SK-N-SH treated with all-trans-retinoic acid at 6 μM for 48 hours (cell line): ENCODE data around the gene FOXP4.

Experiments
- ATAC-seq: fragments of 200-7000 bp; cut with Tn5 transposase; 3 replicates; pipeline ENCODE4 v1.9.1; 2020; ENCODE audit warnings: mild to moderate bottlenecking, moderate library complexity
- ARNTL ChIP-seq: fragments of 450-650 bp; formaldehyde crosslinking; IDR thresholded peaks from 2 replicates; pipeline ENCODE4 v1.5.0; 2020; ENCODE audit warnings: low read depth, mild to moderate bottlenecking, moderate library complexity, borderline replicate concordance
- BACH2 ChIP-seq: fragments of 250-450 bp; sonication (Bioruptor Pico); IDR thresholded peaks from 2 replicates; pipeline ENCODE4 v1.9.0; 2021; ENCODE audit warnings: mild to moderate bottlenecking, borderline replicate concordance
- CSDC2 ChIP-seq: fragments of 250-450 bp; sonication (Bioruptor Pico); IDR thresholded peaks from 2 replicates; pipeline ENCODE4 v1.5.0; 2020; ENCODE audit warnings: mild to moderate bottlenecking, moderate library complexity
- ESRRG ChIP-seq: fragments of 250-450 bp; sonication (Bioruptor Pico); IDR thresholded peaks from 2 replicates; pipeline ENCODE4 v1.6.1; 2021; ENCODE audit warnings: mild to moderate bottlenecking
- GLIS3 ChIP-seq: fragments of 250-450 bp; sonication (Bioruptor Pico); IDR thresholded peaks from 2 replicates; pipeline ENCODE4 v1.5.0; 2020; ENCODE audit warnings: mild to moderate bottlenecking, moderate library complexity
- ISL1 ChIP-seq: fragments of 250-450 bp; sonication (Bioruptor Pico); IDR thresholded peaks from 2 replicates; pipeline ENCODE4 v2.1.2; 2022; ENCODE audit warnings: mild to moderate bottlenecking, moderate library complexity
- OSR1 ChIP-seq: fragments of 250-450 bp; sonication (Bioruptor Pico); IDR thresholded peaks from 2 replicates; pipeline ENCODE4 v1.8.0; 2022; ENCODE audit warnings: moderate library complexity, mild to moderate bottlenecking, inconsistent platforms
- PPARA ChIP-seq: fragments of 250-450 bp; sonication (Bioruptor Pico); IDR thresholded peaks from 2 replicates; pipeline ENCODE4 v1.5.0; 2020; ENCODE audit warnings: mild to moderate bottlenecking, borderline replicate concordance
- RARB ChIP-seq: fragments of 250-450 bp; sonication (Bioruptor Pico); IDR thresholded peaks from 2 replicates; pipeline ENCODE4 v1.8.0; 2021; ENCODE audit warnings: mild to moderate bottlenecking, moderate library complexity
- TCF4 ChIP-seq: fragments of 250-450 bp; sonication (Bioruptor Pico); IDR thresholded peaks from 2 replicates; pipeline ENCODE4 v1.8.0; 2021; ENCODE audit warnings: mild to moderate bottlenecking, moderate library complexity, borderline replicate concordance
- TOX ChIP-seq: fragments of 250-450 bp; sonication (Bioruptor Pico); IDR thresholded peaks from 2 replicates; pipeline ENCODE4 v1.8.0; 2021; ENCODE audit warnings: mild to moderate bottlenecking, moderate library complexity, borderline replicate concordance
- ZC3H10 ChIP-seq: fragments of 250-450 bp; sonication (Bioruptor Pico); IDR thresholded peaks from 2 replicates; pipeline ENCODE4 v1.5.1; 2021; ENCODE audit warnings: mild to moderate bottlenecking, moderate library complexity
- ZFP3 ChIP-seq: fragments of 250-450 bp; sonication (Bioruptor Pico); IDR thresholded peaks from 2 replicates; pipeline ENCODE4 v1.5.0; 2020; ENCODE audit warnings: mild to moderate bottlenecking, moderate library complexity
- ZFP30 ChIP-seq: fragments of 450-650 bp; formaldehyde crosslinking; IDR thresholded peaks from 2 replicates; pipeline ENCODE4 v1.5.0; 2022; ENCODE audit warnings: mild to moderate bottlenecking, moderate library complexity
- ZNF565 ChIP-seq: fragments of 450-650 bp; formaldehyde crosslinking; conservative IDR thresholded peaks from 2 replicates; pipeline ENCODE4 v1.5.0; 2020; ENCODE audit warnings: low read depth, mild to moderate bottlenecking, moderate library complexity
- ZNF70 ChIP-seq: fragments of 450-650 bp; formaldehyde crosslinking; IDR thresholded peaks from 2 replicates; pipeline ENCODE4 v1.5.0; 2020; ENCODE audit warnings: mild to moderate bottlenecking, moderate library complexity
- ZNF8 ChIP-seq: fragments of 450-650 bp; formaldehyde crosslinking; IDR thresholded peaks from 2 replicates; pipeline ENCODE4 v1.5.0; 2020; ENCODE audit warnings: mild to moderate bottlenecking, moderate library complexity
- TF ChIP-seq, protein P1 (sequence below): fragments of 250-450 bp; sonication (Bioruptor Pico); IDR thresholded peaks from 2 replicates; pipeline ENCODE4 v1.5.1; 2020; ENCODE audit warnings: low read depth, mild to moderate bottlenecking, moderate library complexity
- TF ChIP-seq, protein P2 (sequence below): fragments of 250-450 bp; sonication (Bioruptor Pico); IDR thresholded peaks from 2 replicates; pipeline ENCODE4 v1.8.0; 2021; ENCODE audit warnings: low read depth, mild to moderate bottlenecking, moderate library complexity, borderline replicate concordance
- TF ChIP-seq, protein P3 (sequence below): fragments of 250-450 bp; sonication (Bioruptor Pico); IDR thresholded peaks from 2 replicates; pipeline ENCODE4 v1.8.0; 2020; ENCODE audit warnings: mild to moderate bottlenecking, moderate library complexity, borderline replicate concordance
- TF ChIP-seq, protein P4 (sequence below): fragments of 250-450 bp; sonication (Bioruptor Pico); IDR thresholded peaks from 2 replicates; pipeline ENCODE4 v1.5.1; 2021; ENCODE audit warnings: mild to moderate bottlenecking, moderate library complexity

The FOXP4 gene

DNA sequence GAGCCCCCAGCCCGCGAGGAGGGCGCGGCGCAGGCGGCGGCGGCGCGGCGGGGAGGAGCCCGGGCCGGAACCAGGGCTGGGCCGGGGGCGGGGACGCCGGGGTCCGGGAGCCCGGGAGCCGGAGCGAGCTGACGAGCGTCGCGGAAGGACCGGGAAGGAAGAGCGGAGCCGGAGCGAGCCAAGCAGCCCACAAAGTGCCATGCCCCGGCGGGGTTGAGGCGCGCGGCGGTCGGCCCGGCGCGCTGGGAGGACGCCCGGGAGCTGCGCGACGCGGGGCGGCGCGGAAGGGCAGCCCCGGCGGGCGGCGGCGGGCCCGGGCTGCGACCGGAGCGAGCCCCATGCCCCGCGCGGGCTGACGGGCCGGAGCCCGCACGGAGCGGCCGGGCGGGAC lies 289 bp downstream of the FOXP4 start (continued):
- TF ChIP-seq ESRRG (CRISPR knock-in tag) = no peak
- TF ChIP-seq, protein P1, sequence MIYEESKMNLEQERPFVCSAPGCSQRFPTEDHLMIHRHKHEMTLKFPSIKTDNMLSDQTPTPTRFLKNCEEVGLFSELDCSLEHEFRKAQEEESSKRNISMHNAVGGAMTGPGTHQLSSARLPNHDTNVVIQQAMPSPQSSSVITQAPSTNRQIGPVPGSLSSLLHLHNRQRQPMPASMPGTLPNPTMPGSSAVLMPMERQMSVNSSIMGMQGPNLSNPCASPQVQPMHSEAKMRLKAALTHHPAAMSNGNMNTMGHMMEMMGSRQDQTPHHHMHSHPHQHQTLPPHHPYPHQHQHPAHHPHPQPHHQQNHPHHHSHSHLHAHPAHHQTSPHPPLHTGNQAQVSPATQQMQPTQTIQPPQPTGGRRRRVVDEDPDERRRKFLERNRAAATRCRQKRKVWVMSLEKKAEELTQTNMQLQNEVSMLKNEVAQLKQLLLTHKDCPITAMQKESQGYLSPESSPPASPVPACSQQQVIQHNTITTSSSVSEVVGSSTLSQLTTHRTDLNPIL (CRISPR knock-in tag) = no peak

DNA sequence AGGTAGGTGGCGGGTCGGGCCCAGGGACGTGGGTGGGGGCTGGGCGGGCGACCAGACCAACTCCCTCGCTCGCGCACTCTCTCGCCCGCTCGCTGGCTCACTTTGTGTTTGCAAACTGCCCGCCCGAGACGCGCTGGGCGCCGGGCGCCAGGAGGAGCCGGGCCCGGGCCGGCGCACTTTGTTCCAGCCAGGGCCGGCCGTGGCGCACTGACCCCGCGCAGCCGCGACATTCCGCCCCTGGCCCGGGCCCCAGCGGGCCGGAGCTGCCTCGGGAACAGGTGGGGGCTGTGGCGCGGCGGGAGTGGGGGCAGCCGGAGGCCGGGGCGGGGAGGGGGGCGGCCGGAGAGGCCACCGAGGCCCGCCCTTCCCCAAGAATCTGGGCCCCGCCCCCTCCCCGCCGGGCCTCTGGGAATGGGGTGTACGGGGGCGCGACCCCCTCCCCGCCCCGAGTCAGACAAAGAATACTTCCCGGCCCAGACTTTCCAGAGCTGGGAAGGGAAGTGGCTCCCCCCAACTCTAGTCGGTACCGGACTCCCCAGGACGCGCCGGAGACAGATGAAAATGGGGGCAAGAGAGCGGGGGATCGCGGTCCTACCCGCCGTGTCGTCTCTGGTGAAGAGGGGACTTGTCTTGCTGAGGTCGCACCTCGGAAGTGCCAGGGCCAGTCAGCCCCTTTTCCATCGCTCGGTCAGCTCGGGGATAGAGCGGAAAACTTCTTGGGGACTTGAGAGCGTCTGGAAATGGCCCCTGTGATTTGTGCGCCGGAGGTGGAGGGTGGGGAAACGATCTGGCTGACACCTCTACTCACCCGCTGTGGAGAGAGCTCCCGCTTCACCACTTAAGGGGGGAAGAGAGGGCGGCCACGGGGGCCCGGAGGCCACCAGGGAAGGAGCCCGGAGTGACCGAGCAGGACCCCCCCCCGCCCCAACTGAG lies 951 bp downstream of the FOXP4 start:
- no peak for TF ChIP-seq BACH2 (CRISPR knock-in tag)
- no peak for TF ChIP-seq OSR1 (CRISPR knock-in tag)
- TF ChIP-seq ARNTL (CRISPR knock-in tag) = no peak
- no peak for TF ChIP-seq ZNF70
- no peak for TF ChIP-seq GLIS3 (CRISPR knock-in tag)
- TF ChIP-seq ZNF8 = no peak
- no peak for TF ChIP-seq ZFP3 (CRISPR knock-in tag)
- no peak for TF ChIP-seq PPARA (CRISPR knock-in tag)
- TF ChIP-seq ZNF565 (CRISPR knock-in tag) = no peak
- TF ChIP-seq, protein P2, sequence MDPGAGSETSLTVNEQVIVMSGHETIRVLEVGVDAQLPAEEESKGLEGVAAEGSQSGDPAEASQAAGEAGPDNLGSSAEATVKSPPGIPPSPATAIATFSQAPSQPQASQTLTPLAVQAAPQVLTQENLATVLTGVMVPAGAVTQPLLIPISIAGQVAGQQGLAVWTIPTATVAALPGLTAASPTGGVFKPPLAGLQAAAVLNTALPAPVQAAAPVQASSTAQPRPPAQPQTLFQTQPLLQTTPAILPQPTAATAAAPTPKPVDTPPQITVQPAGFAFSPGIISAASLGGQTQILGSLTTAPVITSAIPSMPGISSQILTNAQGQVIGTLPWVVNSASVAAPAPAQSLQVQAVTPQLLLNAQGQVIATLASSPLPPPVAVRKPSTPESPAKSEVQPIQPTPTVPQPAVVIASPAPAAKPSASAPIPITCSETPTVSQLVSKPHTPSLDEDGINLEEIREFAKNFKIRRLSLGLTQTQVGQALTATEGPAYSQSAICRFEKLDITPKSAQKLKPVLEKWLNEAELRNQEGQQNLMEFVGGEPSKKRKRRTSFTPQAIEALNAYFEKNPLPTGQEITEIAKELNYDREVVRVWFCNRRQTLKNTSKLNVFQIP (CRISPR knock-in tag) = no peak
- no peak for TF ChIP-seq RARB (CRISPR knock-in tag)
- no peak for TF ChIP-seq TOX
- TF ChIP-seq, protein P3, sequence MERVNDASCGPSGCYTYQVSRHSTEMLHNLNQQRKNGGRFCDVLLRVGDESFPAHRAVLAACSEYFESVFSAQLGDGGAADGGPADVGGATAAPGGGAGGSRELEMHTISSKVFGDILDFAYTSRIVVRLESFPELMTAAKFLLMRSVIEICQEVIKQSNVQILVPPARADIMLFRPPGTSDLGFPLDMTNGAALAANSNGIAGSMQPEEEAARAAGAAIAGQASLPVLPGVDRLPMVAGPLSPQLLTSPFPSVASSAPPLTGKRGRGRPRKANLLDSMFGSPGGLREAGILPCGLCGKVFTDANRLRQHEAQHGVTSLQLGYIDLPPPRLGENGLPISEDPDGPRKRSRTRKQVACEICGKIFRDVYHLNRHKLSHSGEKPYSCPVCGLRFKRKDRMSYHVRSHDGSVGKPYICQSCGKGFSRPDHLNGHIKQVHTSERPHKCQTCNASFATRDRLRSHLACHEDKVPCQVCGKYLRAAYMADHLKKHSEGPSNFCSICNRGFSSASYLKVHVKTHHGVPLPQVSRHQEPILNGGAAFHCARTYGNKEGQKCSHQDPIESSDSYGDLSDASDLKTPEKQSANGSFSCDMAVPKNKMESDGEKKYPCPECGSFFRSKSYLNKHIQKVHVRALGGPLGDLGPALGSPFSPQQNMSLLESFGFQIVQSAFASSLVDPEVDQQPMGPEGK (CRISPR knock-in tag) = no peak
- TF ChIP-seq TCF4 (CRISPR knock-in tag) = no peak
- no peak for TF ChIP-seq CSDC2 (CRISPR knock-in tag)
- no peak for TF ChIP-seq ZFP30 (CRISPR knock-in tag)
- TF ChIP-seq, protein P4, sequence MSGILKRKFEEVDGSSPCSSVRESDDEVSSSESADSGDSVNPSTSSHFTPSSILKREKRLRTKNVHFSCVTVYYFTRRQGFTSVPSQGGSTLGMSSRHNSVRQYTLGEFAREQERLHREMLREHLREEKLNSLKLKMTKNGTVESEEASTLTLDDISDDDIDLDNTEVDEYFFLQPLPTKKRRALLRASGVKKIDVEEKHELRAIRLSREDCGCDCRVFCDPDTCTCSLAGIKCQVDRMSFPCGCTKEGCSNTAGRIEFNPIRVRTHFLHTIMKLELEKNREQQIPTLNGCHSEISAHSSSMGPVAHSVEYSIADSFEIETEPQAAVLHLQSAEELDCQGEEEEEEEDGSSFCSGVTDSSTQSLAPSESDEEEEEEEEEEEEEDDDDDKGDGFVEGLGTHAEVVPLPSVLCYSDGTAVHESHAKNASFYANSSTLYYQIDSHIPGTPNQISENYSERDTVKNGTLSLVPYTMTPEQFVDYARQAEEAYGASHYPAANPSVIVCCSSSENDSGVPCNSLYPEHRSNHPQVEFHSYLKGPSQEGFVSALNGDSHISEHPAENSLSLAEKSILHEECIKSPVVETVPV (CRISPR knock-in tag) = no peak
- TF ChIP-seq ISL1 = no peak
- TF ChIP-seq ESRRG (CRISPR knock-in tag) = no peak
- no peak for TF ChIP-seq ZC3H10 (CRISPR knock-in tag)
- ATAC-seq = peak; percentile 32

DNA sequence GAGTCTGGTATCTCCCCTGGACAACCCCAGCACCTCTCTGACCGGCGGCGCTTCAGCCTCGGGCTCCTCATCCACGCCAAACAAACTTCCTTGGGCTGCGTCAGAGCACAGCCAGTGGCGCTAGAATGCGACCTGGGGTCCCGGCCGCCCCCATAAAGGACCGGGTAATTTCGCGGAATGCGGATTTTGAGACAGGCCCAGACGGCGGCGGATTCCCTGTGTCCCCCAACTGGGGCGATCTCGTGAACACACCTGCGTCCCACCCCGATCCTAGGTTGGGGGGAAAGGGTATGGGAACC lies 1.6 kb downstream of the FOXP4 start:
- no peak for ATAC-seq
- TF ChIP-seq PPARA (CRISPR knock-in tag) (no peak), TOX (no peak), ISL1 (no peak), ZFP30 (CRISPR knock-in tag) (no peak), RARB (CRISPR knock-in tag) (no peak), GLIS3 (CRISPR knock-in tag) (no peak), ZNF8 (no peak), CSDC2 (CRISPR knock-in tag) (no peak), ZFP3 (CRISPR knock-in tag) (no peak)
- TF ChIP-seq, protein P3 (CRISPR knock-in tag) = no peak
